Muscle of leg (tissue), 11 donors: Measurements from ENCODE around the gene BRD1. TPM values are rescaled to one million over a fixed set of nuclear protein-coding genes. Genes with fewer than 3 reads are reported as not detected.
"Not testable (repeated sequence)": the region's sequence is repeated elsewhere in the genome, so short reads cannot be mapped to it uniquely, and the experiment has no call there.

Experiments used
- DNase-seq: peaks from one replicate; pipeline ENCODE4 v3.0.0; 2013
- H3K27ac ChIP-seq: one replicate; pipeline ENCODE4 v1.5.1; 2013; ENCODE audit warnings: mild to moderate bottlenecking, low read length, control low read depth
- H3K27me3 ChIP-seq: one replicate; pipeline ENCODE4 v1.6.1; 2013; ENCODE audit warnings: low read length; ENCODE audit not compliant: control insufficient read depth, insufficient read depth
- H3K36me3 ChIP-seq: one replicate; pipeline ENCODE4 v1.6.1; 2013; ENCODE audit warnings: low read length; ENCODE audit not compliant: control insufficient read depth, insufficient read depth
- H3K4me1 ChIP-seq: one replicate; pipeline ENCODE4 v1.6.1; 2013; ENCODE audit warnings: low read length; ENCODE audit not compliant: control insufficient read depth, insufficient read depth
- H3K4me3 ChIP-seq: one replicate; pipeline ENCODE4 v1.5.1; 2013; ENCODE audit warnings: low read length, control low read depth
- H3K9me3 ChIP-seq: replicated peaks from 2 replicates; pipeline ENCODE4 v1.6.1; 2013; ENCODE audit warnings: low read depth, low read length; ENCODE audit not compliant: control insufficient read depth
- WGBS: methylation state at CpG from one replicate; pipeline ENCODE4 v1.1.5; 2013; ENCODE audit warnings: missing lambda C conversion rate; ENCODE audit not compliant: insufficient coverage; 5-methylcytosine and 5-hydroxymethylcytosine counted together
- polyA plus RNA-seq, 8 donors: library from polyadenylated mRNA; unstranded; fragments of 120-200 nt; gene quantifications; one replicate each; pipeline versions ENCODE4 v1.2.1 to v1.2.3, GENCODE V29; 2013; ENCODE audit warnings: inconsistent platforms in 1 of 8, low replicate concordance in 1 of 8; ENCODE audit not compliant: insufficient read length in 8 of 8, insufficient read depth in 1 of 8
- total RNA-seq: library from RNA; stranded (reverse); fragments of 120-200 nt; gene quantifications from one replicate; pipeline ENCODE4 v1.2.4, GENCODE V29; 2013

BRD1 gene
- total and polyA plus RNA-seq, 9 donors: 19.4 to 35.3 (median 26.7) TPM

GRCh38 chr22:49783036-49783746 is 44.5 kb downstream of the BRD1 start:
- WGBS: 92% methylated on average over 16 of the region's 29 CpGs
- Histone ChIP-seq H3K27me3 (no peaks in the 10 kb centered on the region), H3K27ac (no peak overlapping the region), H3K36me3 (peaks cover 50% of the 10 kb centered on the region), H3K4me3 (no peak overlapping the region), H3K9me3 (no peaks in the 10 kb centered on the region), H3K4me1 (peaks cover 55% of the 10 kb centered on the region)
- no peak for DNase-seq

GRCh38 chr22:49781886-49782285 is 45.8 kb downstream of the BRD1 start:
- H3K27ac ChIP-seq, H3K4me3 ChIP-seq, H3K9me3 ChIP-seq, H3K27me3 ChIP-seq, DNase-seq: not testable (repeated sequence)
- WGBS: 93% methylated on average over 21 of the region's 21 CpGs
- H3K4me1 ChIP-seq: peaks cover 47% of the 10 kb centered on the region
- H3K36me3 ChIP-seq: peaks cover 50% of the 10 kb centered on the region

- 90% methylated on average over 15 of the region's 16 CpGs for WGBS
- Histone ChIP-seq H3K4me3 (no peak overlapping the region), H3K4me1 (peaks cover 42% of the 10 kb centered on the region), H3K27ac (no peak overlapping the region), H3K27me3 (no peaks in the 10 kb centered on the region), H3K36me3 (peaks cover 50% of the 10 kb centered on the region), H3K9me3 (no peaks in the 10 kb centered on the region)
- DNase-seq: no peak
Observed at GRCh38 chr22:49781289-49781782, 46.3 kb downstream of the BRD1 start.

- no peaks in the 10 kb centered on the region for H3K9me3 ChIP-seq
- 78% methylated on average over 18 of the region's 19 CpGs for WGBS
- H3K4me1 ChIP-seq: peaks cover 43% of the 10 kb centered on the region
- no peaks in the 10 kb centered on the region for H3K27me3 ChIP-seq
- no peak overlapping the region for H3K4me3 ChIP-seq
- H3K36me3 ChIP-seq: peaks cover 54% of the 10 kb centered on the region
- no peak for DNase-seq
- no peak overlapping the region for H3K27ac ChIP-seq
Observed at GRCh38 chr22:49780698-49781288, 46.9 kb downstream of the BRD1 start.

GRCh38 chr22:49779853-49780697 is 47.6 kb downstream of the BRD1 start:
- peaks cover 37% of the 10 kb centered on the region for H3K4me1 ChIP-seq
- peaks cover 57% of the 10 kb centered on the region for H3K36me3 ChIP-seq
- no peaks in the 10 kb centered on the region for H3K9me3 ChIP-seq
- 64% methylated on average over 24 of the region's 34 CpGs for WGBS
- H3K27ac ChIP-seq: no peak overlapping the region
- no peak overlapping the region for H3K4me3 ChIP-seq
- DNase-seq: peak; percentile 51
- H3K27me3 ChIP-seq: no peaks in the 10 kb centered on the region

- Histone ChIP-seq H3K27me3 (no peaks in the 10 kb centered on the region), H3K9me3 (no peaks in the 10 kb centered on the region), H3K36me3 (peaks cover 61% of the 10 kb centered on the region), H3K4me1 (peaks cover 33% of the 10 kb centered on the region), H3K27ac (no peak overlapping the region), H3K4me3 (no peak overlapping the region)
- 92% methylated on average over 9 of the region's 13 CpGs for WGBS
- peak; percentile 62 for DNase-seq
Observed at GRCh38 chr22:49779211-49779610, 48.5 kb downstream of the BRD1 start.

GRCh38 chr22:49777569-49778249 is 50.0 kb downstream of the BRD1 start:
- Histone ChIP-seq H3K9me3 (no peaks in the 10 kb centered on the region), H3K4me1 (peaks cover 33% of the 10 kb centered on the region), H3K36me3 (peaks cover 57% of the 10 kb centered on the region), H3K27me3 (no peaks in the 10 kb centered on the region), H3K4me3 (no peak overlapping the region), H3K27ac (no peak overlapping the region)
- DNase-seq: no peak
- WGBS: 89% methylated on average over 40 of the region's 40 CpGs

- Histone ChIP-seq H3K9me3 (no peaks in the 10 kb centered on the region), H3K27ac (no peak overlapping the region), H3K27me3 (no peaks in the 10 kb centered on the region), H3K4me1 (peaks cover 33% of the 10 kb centered on the region), H3K36me3 (peaks cover 59% of the 10 kb centered on the region), H3K4me3 (no peak overlapping the region)
- no peak for DNase-seq
- WGBS: 89% methylated on average over 29 of the region's 29 CpGs
Observed at GRCh38 chr22:49776891-49777290, 50.8 kb downstream of the BRD1 start.

- H3K4me1 ChIP-seq: peaks cover 26% of the 10 kb centered on the region
- no peak for DNase-seq
- no peaks in the 10 kb centered on the region for H3K27me3 ChIP-seq
- 95% methylated on average over 25 of the region's 31 CpGs for WGBS
- no peaks in the 10 kb centered on the region for H3K9me3 ChIP-seq
- H3K36me3 ChIP-seq: peaks cover 53% of the 10 kb centered on the region
- no peak overlapping the region for H3K27ac ChIP-seq
- H3K4me3 ChIP-seq: no peak overlapping the region
Observed at GRCh38 chr22:49775867-49776511, 51.7 kb downstream of the BRD1 start.
